ENCODE data around the gene DOCK6.

GRCh38 chr19:11244846-11245589 is 17.3 kb downstream of the DOCK6 start:
- TF ChIP-seq USF2 (CRISPR knock-in tag; IDR thresholded peaks at IDR 0.05) (no peak), E2F5 (CRISPR knock-in tag; IDR thresholded peaks at IDR 0.05) (no peak), TCF7 (CRISPR knock-in tag; IDR thresholded peaks at IDR 0.05; ENCODE audit: low read depth) (no peak), ATF6 (CRISPR knock-in tag; IDR thresholded peaks at IDR 0.05) (no peak), ATF2 (CRISPR knock-in tag; IDR thresholded peaks at IDR 0.05; ENCODE audit: borderline replicate concordance, low read depth) (no peak), FOXP4 (CRISPR knock-in tag; IDR thresholded peaks at IDR 0.05) (no peak), CTCF (IDR thresholded peaks at IDR 0.05) (no peak), ZBTB21 (CRISPR knock-in tag; IDR thresholded peaks at IDR 0.05; ENCODE audit: borderline replicate concordance) (no peak), SP1 (CRISPR knock-in tag; conservative IDR thresholded peaks at IDR 0.05) (no peak), ATF3 (CRISPR knock-in tag; conservative IDR thresholded peaks at IDR 0.05) (no peak), TEAD4 (CRISPR knock-in tag; IDR thresholded peaks at IDR 0.05) (no peak)

Data from WTC11 (cell line).